Skin epidermis (tissue), 12 donors: ENCODE data around the gene NEGR1.

ENCODE experiments used
- H3K27ac ChIP-seq, 21 experiments: fragments of 200-600 bp; sonication (generic) in 11 of 21; one replicate each; pipeline ENCODE4 v1.5.0; 2020; ENCODE audit warnings: mild to moderate bottlenecking in 3 of 21, inconsistent platforms in 2 of 21, moderate library complexity in 2 of 21
- H3K4me3 ChIP-seq, 7 experiments: fragments of 200-600 bp; sonication (generic) in 2 of 7; one replicate each; pipeline ENCODE4 v1.5.0; 2020; ENCODE audit warnings: inconsistent platforms in 2 of 7, mild to moderate bottlenecking in 2 of 7, moderate library complexity in 1 of 7

Gene NEGR1

GRCh38 chr1:71753746-71754145 is 528.6 kb downstream of the NEGR1 start:
- Histone ChIP-seq H3K27ac (no peak overlapping the region), H3K4me3 (no peak overlapping the region)

GRCh38 chr1:71745326-71745725 is 537.0 kb downstream of the NEGR1 start:
- Histone ChIP-seq H3K27ac (no peak overlapping the region), H3K4me3 (no peak overlapping the region)

- Histone ChIP-seq H3K4me3 (no peak overlapping the region), H3K27ac (no peak overlapping the region)
Observed at GRCh38 chr1:71743862-71744261, 538.5 kb downstream of the NEGR1 start.

DNA sequence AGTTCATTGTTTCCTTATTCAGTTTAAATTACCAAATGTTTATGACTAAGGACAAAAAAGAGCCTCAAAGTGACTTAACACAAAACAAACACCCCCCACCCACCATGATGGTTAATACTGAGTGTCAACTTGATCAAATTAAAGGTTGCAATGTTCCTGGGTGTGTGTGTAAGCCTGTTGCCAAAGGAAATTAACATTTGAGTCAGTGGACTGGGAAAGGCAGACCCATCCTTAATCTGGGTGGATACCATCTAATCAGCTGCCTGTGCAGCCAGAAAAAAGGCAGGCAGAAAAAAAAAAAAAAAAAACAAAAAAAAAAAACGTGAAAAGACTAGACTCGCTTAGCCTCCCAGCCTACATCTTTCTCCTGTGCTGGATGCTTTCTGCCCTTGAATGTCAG is 543.4 kb downstream of the NEGR1 start:
- H3K4me3 ChIP-seq, result no peak overlapping the region
- H3K27ac ChIP-seq, result no peak overlapping the region

GRCh38 chr1:71738256-71738655 is 544.1 kb downstream of the NEGR1 start:
- Histone ChIP-seq H3K27ac (no peak overlapping the region), H3K4me3 (no peak overlapping the region)

- Histone ChIP-seq H3K4me3 (no peak overlapping the region), H3K27ac (no peak overlapping the region)
Observed at GRCh38 chr1:71737768-71738167, 544.6 kb downstream of the NEGR1 start.

DNA sequence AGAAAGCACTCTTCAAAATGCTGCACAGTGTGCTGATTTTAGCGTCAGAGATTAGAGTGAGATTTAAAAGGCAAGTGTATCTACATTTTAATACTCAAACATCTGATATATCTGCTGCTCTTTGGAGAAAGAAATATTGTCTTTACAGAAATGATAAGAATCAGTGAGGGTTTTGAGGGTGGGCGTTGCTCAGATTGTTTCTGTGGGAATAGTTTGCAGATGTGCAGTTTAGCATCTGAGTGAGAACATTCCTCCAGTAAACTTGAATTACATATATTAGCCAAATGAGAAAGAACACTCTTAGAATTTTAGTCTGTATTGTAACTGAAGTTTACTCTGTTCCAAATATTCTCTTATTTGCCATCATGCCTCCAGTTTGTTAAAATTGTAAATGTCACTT is 549.2 kb downstream of the NEGR1 start:
- Histone ChIP-seq H3K4me3 (no peak overlapping the region), H3K27ac (no peak overlapping the region)

DNA sequence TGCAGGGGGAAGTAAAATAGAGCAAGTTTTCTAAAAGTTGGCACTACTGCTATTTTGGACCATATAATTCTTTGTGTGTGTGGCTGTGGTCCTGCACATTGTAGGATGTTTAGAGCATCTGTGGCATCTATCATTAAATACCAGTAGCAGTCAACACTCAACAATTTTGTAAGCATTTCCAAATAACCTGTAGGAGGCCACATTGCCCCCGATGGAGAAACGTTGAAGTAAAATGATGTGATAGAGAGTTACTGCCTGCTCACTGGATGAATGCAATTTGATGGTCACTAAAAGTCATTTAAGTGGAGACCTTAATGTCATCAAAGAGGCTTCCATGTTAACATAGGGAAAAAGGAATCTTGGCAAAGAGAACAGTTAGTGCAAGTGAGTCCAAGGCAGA is 560.8 kb downstream of the NEGR1 start:
- H3K27ac ChIP-seq, result no peak overlapping the region
- H3K4me3 ChIP-seq, result no peak overlapping the region

DNA sequence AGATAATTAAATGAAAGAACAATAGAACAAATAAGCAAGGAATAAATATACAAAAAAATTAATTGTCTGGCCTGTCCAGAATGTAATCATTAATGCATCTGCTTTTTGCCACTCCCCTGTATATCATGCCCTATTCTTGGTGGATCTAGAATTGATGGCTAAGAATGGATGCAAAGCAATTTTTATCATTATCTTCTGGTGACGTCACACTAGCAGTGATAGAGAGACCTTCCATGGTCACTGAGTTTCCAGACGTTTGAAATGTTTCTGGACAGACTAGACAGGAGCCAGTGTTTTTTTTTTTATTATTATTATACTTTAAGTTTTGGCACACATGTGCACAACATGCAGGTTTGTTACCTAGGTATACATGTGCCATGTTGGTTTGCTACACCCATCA is 563.0 kb downstream of the NEGR1 start:
- Histone ChIP-seq H3K27ac (no peak overlapping the region), H3K4me3 (no peak overlapping the region)

DNA sequence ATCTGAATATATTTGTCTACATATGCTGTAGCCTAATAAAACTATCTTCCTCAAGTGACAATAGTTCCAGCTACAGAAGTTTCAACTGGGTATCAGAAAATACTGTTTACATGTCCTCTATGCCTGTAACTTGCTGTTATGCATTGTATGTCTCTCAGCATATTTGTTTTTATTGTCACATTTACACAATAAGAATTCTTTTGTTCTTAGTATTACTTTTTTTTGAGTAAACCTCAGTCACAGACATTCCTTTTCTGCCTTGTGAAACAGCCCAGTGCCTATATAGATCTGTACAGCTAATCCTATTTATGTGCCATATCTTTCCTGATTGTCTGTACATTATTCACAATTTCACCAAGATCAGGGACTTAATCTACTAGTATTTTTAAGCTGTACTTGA is 565.2 kb downstream of the NEGR1 start:
- Histone ChIP-seq H3K27ac (no peak overlapping the region), H3K4me3 (no peak overlapping the region)

GRCh38 chr1:71711456-71711855 is 570.9 kb downstream of the NEGR1 start:
- no peak overlapping the region for H3K4me3 ChIP-seq

DNA sequence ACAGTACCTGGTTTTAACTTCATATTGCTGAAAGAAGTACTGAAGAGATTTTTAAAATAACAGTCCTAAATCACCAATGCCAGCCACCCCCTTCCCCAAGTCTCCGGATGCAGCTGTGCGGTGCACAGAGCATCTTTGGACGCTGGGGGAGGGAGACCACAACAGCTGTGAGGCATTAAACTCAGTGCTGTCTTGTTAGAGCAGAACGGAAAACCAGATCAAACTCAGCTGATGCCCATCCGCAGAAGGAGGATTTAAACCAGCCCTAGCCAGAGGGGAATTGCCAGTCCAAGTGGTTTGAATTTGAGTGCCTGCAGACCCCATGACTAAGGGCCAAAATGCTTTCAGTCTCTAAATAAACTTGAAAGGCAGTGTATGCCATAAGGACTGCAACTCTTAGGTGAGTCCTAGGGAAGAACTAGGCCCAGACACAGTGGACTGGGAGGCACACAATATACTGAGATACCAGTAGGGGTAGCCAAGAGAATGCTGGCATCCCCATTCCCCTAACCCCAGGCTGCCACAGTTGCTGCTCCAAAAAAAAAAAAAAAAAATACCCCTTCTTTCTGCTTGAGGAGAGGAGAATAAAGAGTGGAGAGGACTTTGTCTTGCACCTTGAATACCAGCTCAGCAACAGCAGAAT is 576.2 kb downstream of the NEGR1 start:
- H3K27ac ChIP-seq, result peak overlapping the region in 2 of 21 experiments; percentile 23 to 35
- H3K4me3 ChIP-seq, result no peak overlapping the region

More at GRCh38 chr1:71711456-71711855, 570.9 kb downstream of the NEGR1 start:
- no peak overlapping the region for H3K27ac ChIP-seq

GRCh38 chr1:71698186-71698585 is 584.2 kb downstream of the NEGR1 start:
- Histone ChIP-seq H3K27ac (no peak overlapping the region), H3K4me3 (no peak overlapping the region)

DNA sequence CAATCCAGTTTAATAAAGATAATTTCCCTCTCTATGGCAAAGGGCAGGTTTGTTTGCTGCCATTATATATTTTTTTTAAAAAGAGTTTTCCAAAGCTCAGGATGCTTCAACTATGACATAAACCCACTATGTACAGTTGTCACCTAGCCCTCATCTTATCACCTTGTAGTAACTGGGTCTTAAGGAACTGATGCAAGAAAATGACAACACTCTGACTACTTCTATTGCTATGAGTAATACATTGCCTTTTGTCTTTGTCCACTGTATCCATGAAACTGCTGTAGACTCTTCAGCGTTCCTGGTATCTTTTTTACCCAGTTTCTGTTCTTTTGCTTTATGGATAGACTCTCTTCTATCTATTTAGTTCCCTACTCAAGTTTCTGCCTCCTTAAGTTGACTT is 586.5 kb downstream of the NEGR1 start:
- Histone ChIP-seq H3K4me3 (no peak overlapping the region), H3K27ac (no peak overlapping the region)

DNA sequence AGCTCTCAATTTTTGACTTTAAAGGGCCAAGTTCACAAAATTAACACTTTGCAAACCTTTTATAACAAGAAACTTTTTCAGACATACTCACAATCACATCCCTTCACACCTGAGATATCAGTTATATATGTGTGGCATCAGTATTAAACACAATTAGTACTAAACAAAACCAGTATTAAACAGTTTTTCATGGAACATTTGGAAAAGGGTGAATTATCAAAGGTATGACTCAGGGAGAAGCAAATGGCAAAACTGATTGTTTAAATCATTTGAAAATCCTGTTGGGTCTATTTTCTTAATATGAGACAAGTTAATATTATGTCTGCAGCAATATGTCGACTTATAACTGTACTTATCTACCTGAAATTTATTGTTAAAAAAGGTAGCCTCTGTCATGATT is 587.3 kb downstream of the NEGR1 start:
- no peak overlapping the region for H3K4me3 ChIP-seq
- H3K27ac ChIP-seq, result no peak overlapping the region

- H3K4me3 ChIP-seq, result no peak overlapping the region
- no peak overlapping the region for H3K27ac ChIP-seq
Observed at GRCh38 chr1:71693581-71693980, 588.8 kb downstream of the NEGR1 start.

DNA sequence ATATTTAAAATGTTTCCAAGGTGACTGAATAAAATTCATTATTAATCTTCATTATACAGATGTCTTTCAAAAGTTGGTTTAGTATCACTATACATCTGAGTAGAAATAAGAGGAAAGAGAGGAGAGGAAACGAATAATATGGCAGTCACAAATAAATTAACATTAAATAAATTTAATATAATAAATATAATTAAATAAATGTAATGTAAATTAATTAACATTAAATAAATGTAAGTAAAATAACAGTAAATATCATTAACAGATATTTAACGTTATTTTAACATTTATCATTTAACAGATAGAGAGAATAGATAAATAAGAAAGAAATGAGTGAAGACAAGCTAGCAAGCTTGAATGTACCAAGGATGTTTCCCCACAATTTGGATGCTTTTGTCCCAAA is 592.7 kb downstream of the NEGR1 start:
- Histone ChIP-seq H3K4me3 (no peak overlapping the region), H3K27ac (no peak overlapping the region)

DNA sequence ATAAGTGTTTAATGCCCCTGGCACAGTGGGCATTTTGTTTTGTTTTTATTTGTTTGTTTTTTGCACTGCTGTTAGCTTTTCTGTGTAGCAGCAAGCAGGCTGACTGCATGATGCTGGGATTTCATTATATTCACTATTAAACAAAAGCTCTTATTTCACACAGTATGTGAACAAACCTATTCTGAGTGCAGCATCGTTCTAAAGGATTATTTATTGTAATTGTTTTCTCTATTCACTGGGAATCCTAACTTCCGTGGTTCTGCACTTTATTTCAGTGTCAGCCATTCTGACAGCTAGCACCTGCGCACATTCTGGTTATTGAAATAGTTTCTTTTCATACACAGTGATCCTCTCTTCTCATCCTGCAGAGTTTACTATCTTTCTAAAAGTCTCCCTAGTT is 595.0 kb downstream of the NEGR1 start:
- Histone ChIP-seq H3K4me3 (no peak overlapping the region), H3K27ac (no peak overlapping the region)

GRCh38 chr1:71676979-71677925 is 605.1 kb downstream of the NEGR1 start:
- H3K27ac ChIP-seq, result no peak overlapping the region
- H3K4me3 ChIP-seq, result no peak overlapping the region

GRCh38 chr1:71668065-71668464 is 614.3 kb downstream of the NEGR1 start:
- H3K4me3 ChIP-seq, result no peak overlapping the region
- no peak overlapping the region for H3K27ac ChIP-seq

- Histone ChIP-seq H3K27ac (peak overlapping the region in 1 of 21 experiments; percentile 13), H3K4me3 (no peak overlapping the region)
Observed at GRCh38 chr1:71667216-71667615, 615.1 kb downstream of the NEGR1 start.
